Kasumi-1 (cell line): Measurements from ENCODE around the gene FGF12.

ENCODE experiments used
- DNase-seq, 2 experiments: peaks; one replicate each; lab custom pipeline; 2025; lab: John Stamatoyannopoulos, UW

Gene FGF12

GRCh38 chr3:192336286-192336685 lies 391.1 kb downstream of the FGF12 start:
- no peak for DNase-seq

GRCh38 chr3:192332386-192333291 lies 394.7 kb downstream of the FGF12 start:
- DNase-seq: no peak

- no peak for DNase-seq
Observed at GRCh38 chr3:192331749-192332385, 395.5 kb downstream of the FGF12 start.

- no peak for DNase-seq
Observed at GRCh38 chr3:192326656-192327055, 400.7 kb downstream of the FGF12 start.

DNA sequence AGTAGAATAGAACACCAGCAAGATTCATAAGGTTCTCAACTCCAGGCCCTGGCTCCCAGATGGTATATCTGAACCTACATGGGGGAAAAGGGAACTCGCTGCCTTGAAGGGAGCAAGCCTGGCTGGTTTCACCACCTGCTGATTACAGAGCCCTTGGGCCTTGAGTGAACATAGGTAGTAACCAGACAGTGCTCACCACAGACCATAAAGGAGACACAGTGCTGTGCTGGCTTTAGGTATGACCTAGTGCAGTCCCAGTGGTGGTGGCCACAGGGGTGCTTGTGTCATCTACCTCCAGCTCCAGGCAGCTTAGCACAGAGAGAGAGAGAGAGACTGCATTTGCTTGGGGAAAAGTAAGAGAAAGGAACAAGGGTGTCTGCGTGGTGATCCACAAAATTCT lies 409.8 kb downstream of the FGF12 start:
- no peak for DNase-seq

GRCh38 chr3:192313605-192314004 lies 413.7 kb downstream of the FGF12 start:
- no peak for DNase-seq

DNA sequence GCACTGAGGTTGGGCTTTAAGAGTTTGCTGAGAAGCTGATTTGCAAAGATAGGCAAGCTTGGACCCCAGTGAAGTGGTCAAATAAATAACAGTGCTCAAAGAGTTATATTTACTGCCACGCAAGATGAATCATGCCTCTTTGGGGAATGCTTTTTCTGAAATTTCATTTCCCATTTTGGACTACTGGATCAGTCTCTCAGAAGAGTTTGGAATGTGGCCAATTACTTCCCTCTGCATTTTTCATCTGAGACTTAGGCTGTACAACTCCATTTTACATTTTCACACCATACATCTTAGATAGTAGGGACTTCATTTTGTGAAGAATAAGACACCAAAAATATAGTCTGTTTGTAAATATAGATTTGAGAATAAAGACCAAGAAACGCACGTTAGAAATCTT lies 419.7 kb downstream of the FGF12 start:
- no peak for DNase-seq

DNA sequence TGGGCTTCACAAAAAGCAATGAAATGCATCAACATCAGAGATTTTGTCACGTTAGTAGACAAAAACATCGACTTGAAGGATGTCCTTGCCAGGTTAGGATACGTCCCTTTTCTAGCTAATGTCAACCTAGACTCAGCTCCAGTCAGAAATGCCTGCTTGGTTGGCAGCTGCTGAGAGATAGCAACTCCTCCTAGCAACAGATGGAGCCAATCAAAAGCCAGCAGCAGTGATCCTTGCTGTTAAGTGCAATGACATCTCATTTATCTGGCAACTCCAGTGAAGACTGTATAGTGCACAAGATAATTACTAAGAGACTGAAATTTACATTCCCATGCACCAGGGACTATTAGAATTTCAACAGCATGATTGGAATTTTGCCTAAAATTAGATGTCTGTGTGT lies 424.1 kb downstream of the FGF12 start:
- DNase-seq: no peak

DNA sequence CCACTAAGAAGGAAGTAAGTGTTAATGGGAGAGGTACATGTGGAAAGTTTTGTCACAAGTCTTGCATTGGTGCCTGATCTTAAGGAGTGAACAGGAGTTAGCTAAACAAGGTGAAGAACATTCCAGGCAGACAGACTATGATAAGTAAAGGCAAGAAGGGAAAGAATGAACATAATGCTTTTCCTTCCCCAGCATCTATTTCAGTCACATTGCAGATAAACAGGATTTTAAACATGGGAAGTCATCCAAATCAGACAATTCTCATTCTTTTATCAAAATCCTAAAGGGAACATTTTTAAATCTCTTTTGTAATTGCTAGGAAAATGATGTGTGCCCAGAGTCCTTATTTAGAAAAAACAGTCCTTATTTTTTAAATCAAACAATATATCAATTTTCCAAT lies 424.6 kb downstream of the FGF12 start:
- no peak for DNase-seq

DNA sequence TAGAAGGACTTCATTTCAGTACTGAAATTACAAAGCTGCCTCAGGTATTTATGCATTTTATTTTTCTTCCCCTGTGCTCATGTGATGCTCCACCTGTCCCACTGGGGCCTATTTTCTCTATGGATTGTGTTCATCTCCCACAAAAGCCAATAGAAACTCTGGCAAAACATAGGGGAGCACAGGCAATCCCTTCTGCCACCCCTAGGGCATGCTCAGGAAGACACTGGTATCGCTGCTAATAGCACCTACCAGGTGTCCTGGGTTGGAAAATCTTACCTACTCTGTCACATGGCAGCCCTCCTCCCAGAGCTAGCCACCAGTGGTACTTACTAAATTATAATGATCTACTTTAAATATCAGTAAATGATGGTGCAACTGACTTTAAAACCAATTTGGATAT lies 427.4 kb downstream of the FGF12 start:
- DNase-seq: no peak

- DNase-seq: no peak
Observed at GRCh38 chr3:192296845-192297244, 430.5 kb downstream of the FGF12 start.

GRCh38 chr3:192284443-192285072 lies 442.8 kb downstream of the FGF12 start:
- no peak for DNase-seq

DNA sequence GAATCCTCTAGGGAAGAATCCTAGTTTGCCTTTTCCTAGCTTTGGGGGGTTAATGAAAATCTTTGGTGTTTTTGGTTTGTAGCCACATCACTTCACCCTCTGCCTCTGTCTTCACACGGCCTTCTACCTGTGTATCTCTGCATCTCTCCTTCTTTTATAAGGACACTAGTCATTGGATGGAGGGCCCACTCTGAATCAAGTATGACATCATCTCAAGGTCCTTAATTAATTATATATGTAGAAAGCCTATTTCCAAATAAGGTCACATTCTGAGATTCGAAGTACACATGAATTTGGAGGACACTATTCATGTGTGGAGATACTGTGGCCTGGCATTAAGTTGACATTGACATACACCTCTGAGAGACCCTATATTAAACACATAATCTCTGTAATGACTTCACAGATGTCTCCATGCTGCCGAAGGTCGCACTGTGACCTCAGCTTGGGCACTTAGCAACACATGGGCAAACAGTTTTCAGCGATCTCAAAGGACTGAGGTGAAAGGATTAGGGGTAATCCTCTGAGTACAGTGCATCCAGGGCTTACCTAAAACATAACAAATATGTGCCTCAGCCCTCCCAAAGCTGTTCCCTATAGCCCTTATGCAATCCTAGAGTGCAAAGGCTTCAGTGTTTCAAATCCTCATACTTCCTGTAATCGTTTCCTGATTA lies 446.0 kb downstream of the FGF12 start:
- DNase-seq: no peak

GRCh38 chr3:192279664-192280063 lies 447.7 kb downstream of the FGF12 start:
- DNase-seq: no peak

DNA sequence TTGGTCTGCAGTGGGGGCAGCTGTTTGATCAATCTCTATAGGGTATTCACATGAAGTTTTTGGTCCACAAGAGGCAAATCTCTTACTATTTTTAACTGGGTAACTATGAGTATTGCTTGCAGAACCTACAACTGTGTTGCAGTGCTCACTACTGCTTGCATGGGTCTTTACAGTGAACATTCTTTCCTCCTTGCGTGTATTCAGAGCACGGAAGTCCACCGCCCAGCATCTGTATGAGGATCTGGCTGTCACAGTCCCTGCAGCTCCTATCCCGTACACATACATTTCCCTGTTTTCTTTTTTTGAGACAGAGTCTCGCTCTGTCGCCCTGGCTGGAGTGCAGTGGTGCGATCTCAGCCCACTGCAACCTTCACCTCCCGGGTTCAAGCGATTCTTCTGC lies 449.9 kb downstream of the FGF12 start:
- no peak for DNase-seq

DNA sequence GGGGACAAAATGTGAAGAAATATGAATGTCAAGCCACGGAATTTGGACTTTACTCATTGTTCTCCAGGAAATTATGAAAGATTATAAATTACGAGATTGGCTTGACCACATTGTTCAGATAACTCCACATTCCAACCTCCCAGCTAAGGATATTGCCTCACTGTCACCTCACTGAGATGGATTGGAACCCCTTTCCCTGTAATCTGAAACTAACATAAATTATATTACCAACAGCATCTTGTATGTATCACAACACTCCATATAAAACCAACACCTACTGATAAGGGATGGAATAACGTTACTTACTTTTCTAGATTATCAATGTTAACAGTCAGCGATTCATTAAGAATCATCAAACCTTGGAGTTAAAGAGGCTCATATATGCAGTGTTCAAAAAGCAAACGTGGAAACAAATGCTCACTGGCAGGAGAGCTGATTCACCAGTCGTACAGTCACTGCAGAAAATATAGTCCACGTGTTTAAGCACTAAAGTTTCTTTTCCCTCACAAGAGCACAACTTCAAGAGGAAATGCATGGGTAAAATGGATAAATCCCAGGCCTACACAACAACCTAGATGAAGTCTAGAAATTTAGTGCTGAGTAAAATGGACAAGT lies 451.5 kb downstream of the FGF12 start:
- DNase-seq: no peak

DNA sequence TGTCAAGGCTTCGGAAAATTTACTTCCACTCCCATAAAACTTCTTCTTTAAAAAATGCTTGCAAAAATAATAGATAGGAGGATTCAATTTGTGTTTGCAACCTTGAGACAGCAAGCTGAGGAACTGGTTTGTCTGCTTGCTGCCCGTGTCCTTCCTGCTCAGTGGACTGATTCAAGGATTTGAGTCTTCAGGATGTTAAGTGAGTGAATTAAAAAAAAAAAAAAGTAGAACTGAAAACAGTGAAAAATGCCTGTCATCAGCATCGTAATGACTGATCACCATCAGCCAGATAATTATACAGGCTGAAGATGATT lies 453.7 kb downstream of the FGF12 start:
- no peak for DNase-seq

DNA sequence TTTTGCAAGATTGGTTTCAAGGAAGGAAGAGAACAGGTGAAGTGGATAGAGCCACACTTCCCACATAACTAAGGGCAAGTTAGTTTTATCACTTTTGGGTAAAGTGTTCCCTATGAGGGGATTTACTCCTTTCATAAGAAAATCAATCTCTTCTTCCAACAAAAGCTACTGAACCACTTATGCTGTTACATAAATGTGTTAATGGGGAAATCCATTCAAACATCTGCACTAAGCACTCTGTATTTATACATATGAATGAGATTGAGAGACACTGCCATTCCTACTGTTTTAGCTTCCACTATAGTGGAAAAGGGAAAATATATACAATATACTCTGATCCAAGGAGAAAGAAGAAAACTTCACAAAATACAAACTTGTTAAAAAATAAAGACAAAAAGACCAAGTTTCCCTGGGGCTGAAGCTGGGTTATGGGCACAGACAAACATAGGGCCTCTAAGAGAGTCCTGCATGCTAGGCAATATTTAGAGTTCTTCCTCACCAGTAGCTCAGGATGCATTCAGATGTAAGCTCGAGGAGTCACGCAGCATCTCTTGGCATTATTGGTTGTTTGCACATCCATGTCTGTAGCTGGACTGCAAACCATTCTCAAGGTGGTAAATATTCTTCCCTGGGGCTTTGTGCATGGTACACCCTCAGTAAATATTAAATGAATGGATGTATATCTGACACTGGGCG lies 454.2 kb downstream of the FGF12 start:
- DNase-seq: no peak

- DNase-seq: no peak
Observed at GRCh38 chr3:192262001-192262400, 465.3 kb downstream of the FGF12 start.

DNA sequence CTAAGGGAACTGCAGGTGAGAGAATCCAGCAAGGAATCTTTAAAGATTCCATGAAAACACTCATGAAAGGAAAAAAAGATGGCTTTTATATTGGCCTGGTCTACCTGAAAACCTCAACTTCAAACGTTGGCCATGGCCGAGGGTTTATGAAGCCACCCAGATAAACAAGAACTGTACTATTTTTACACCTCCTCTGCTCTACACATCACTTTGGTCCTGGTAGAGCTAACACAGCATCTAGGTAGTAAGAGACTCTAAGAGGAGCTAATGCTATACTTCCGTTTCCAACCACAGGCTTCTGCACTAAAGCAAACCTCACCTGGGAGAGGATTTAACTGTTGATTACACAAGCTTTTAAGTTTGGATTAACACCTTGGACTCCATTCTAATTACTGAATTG lies 466.2 kb downstream of the FGF12 start:
- no peak for DNase-seq

GRCh38 chr3:192260116-192261010 lies 467.0 kb downstream of the FGF12 start:
- DNase-seq: no peak
